ENCODE data around the gene PLCB4.
"Not testable (repeated sequence)": the region's sequence is repeated elsewhere in the genome, so short reads cannot be mapped to it uniquely, and the experiment has no call there.

PLCB4 gene

DNA sequence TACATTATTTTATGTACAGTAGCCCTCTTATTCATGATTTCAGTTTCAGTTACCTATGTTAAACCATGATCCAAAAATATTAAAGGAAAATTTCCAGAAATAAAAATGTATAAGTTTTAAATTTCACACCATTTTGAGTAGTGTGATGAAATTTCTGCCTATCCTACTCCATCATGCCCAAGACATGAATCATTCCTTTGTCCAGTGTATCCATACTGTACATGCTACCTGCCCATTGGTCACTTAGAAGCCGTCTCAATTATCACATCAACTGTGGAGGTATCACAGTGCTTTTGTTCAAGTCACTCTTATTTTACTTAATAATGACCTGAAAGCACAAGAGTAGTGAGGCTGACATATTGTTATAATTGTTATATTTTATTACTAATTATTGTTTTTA lies 32.3 kb upstream of the PLCB4 start:
- Mint-ChIP-seq H3K36me3 (ENCODE audit: insufficient read depth) (no peaks in the 10 kb centered on the region), H3K9me3 (peaks cover 17% of the 10 kb centered on the region), H3K27me3 (no peaks in the 10 kb centered on the region), H3K27ac (ENCODE audit: low read depth) (no peak overlapping the region), H3K4me3 (no peak overlapping the region), H3K4me1 (no peaks in the 10 kb centered on the region)
- ATAC-seq (replicated peaks; ENCODE audit: extremely low read depth, poor library complexity, severe bottlenecking) (no peak), DNase-seq (ENCODE audit: low spot score in 2 of 2) (no peak)

DNA sequence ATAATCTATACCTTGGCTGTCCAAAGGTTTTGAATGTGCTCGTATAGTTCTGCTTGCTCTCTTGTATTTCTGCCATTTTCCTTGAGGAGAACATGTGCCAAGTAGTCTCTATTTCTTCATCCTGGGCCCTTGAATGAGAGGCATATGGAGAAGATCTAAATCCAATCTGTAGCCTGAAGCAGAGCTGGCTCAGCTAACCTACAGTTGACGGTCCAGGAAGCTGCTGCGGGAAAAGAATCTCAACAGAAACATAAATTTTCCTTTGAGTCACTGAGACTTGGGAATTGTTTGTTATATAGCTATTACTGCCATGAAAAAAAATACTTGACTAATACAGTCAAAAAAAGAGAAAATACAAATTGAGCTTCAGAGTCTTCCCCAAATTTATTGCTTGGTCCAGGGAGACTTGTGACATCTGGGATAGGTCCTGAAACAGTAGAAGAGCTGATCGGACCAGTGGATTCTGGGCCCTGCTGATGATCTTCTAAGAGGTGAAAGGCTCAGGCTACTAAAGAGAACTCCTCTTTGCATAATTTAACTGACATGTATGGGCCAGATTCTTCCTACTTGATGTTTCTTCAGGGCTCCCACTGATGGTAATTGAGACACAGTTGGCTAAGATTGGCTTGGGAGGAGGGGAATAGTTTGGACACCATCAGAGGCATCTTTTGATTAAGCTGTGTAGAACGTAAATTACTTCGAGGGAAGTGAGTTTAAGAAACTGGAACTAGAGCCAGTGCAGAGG lies 29.9 kb upstream of the PLCB4 start:
- no peaks in the 10 kb centered on the region for H3K36me3 Mint-ChIP-seq (ENCODE audit: insufficient read depth)
- no peak overlapping the region for H3K27ac Mint-ChIP-seq (ENCODE audit: low read depth)
- peaks cover 11% of the 10 kb centered on the region for H3K9me3 Mint-ChIP-seq
- ATAC-seq (replicated peaks; ENCODE audit: extremely low read depth, poor library complexity, severe bottlenecking) (no peak), DNase-seq (ENCODE audit: low spot score in 2 of 2) (no peak)
- no peaks in the 10 kb centered on the region for H3K27me3 Mint-ChIP-seq
- no peak overlapping the region for H3K4me3 Mint-ChIP-seq
- H3K4me1 Mint-ChIP-seq = no peaks in the 10 kb centered on the region

DNA sequence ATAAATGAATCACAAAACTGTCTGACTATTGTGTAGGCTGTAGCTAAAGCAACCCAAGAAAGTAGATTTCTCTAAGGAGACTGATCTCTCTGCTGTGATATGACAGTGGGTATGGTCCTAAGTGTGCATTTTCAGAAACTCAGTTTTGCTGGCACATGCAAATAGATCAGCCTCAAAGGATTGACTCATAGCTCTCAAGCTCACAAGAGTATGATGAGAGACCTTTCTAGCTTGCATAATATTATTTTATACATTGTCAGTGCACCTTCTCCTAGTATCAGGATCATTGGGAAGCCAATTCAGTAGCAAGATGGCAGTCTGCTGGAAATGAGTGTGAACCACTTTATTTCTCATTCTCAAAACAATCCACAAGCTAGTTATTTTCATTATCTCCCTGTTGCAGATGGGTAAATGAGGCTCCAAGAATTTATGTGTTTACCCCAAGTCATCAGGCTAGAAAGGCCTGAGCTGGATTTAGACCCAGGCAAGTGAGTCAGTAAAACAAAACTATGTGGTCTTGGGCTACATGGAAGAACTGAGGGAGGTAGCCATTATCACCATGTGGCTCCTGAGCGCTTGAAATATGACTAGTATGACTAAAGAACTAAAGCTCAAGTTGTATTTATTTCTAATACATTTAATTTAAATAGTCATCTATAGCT lies 27.9 kb upstream of the PLCB4 start:
- H3K4me1 Mint-ChIP-seq = no peaks in the 10 kb centered on the region
- H3K27ac Mint-ChIP-seq (ENCODE audit: low read depth) = no peak overlapping the region
- ATAC-seq (replicated peaks; ENCODE audit: extremely low read depth, poor library complexity, severe bottlenecking) = no peak
- no peak overlapping the region for H3K4me3 Mint-ChIP-seq
- DNase-seq (ENCODE audit: low spot score in 2 of 2) = no peak
- H3K9me3 Mint-ChIP-seq = peaks cover 11% of the 10 kb centered on the region
- no peaks in the 10 kb centered on the region for H3K27me3 Mint-ChIP-seq
- no peaks in the 10 kb centered on the region for H3K36me3 Mint-ChIP-seq (ENCODE audit: insufficient read depth)

DNA sequence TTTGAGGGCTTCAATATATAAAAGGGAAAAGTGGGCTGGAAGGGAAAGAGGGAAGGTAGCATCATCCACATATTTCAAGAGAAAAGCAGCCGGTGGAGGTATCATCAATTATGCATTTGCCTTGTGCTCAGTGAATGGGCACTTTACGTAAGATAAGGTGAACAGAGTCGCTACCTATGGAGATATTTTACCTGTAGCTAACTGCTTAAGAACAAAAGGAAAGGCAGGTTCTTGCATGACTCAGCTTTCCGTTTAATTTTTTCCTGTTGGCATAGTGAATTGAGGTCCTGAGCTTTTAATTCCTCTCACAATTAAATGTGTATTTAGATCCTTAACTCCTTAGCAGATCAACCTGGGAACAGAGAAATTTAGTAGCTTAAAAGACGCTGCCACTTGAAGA lies 25.5 kb upstream of the PLCB4 start:
- ATAC-seq (replicated peaks; ENCODE audit: extremely low read depth, poor library complexity, severe bottlenecking) = no peak
- no peak overlapping the region for H3K27ac Mint-ChIP-seq (ENCODE audit: low read depth)
- DNase-seq (ENCODE audit: low spot score in 2 of 2) = no peak
- H3K9me3 Mint-ChIP-seq = peaks cover 11% of the 10 kb centered on the region
- H3K27me3 Mint-ChIP-seq = no peaks in the 10 kb centered on the region
- H3K36me3 Mint-ChIP-seq (ENCODE audit: insufficient read depth) = peaks cover 2% of the 10 kb centered on the region
- no peak overlapping the region for H3K4me3 Mint-ChIP-seq
- H3K4me1 Mint-ChIP-seq = no peaks in the 10 kb centered on the region

DNA sequence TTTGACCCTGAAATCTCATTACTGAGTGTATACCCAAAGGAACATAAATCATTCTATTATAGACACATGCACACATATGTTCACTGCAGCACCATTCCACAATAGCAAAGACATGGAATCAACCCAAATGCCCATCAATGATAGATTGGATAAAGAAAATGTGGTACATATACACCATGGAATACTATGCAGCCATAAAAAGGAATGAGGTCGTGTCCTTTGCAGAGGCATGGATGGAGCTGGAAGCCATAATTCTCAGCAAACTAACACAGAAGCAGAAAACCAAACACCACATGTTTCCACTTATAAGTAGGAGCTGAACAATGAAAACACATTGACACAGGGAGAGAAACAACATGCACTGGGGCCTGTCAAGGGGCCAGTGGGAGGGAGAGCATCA lies 21.0 kb upstream of the PLCB4 start:
- not testable (repeated sequence) for H3K27me3 Mint-ChIP-seq; DNase-seq (ENCODE audit: low spot score in 2 of 2); H3K4me1 Mint-ChIP-seq; H3K4me3 Mint-ChIP-seq; H3K27ac Mint-ChIP-seq (ENCODE audit: low read depth); H3K36me3 Mint-ChIP-seq (ENCODE audit: insufficient read depth); ATAC-seq (replicated peaks; ENCODE audit: extremely low read depth, poor library complexity, severe bottlenecking)
- peaks cover 11% of the 10 kb centered on the region for H3K9me3 Mint-ChIP-seq

DNA sequence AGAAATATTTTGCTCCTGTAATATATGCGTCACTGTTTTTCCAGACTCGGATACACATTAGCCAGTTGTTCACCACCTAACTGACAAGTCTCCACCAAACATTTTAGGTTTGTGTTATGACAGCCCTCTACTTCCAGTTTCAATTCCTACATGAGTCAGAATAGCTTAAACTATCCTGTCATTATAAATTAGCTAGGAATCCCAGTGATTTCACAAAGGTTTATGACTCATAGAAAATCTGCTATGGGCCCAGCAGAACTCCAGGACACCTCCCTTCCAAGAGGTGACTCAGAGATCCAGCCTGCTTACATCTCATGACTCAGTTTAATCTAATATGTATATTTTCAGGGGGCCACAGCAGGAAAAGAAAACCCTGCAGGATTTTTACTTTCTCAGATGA lies 17.4 kb upstream of the PLCB4 start:
- no peaks in the 10 kb centered on the region for H3K36me3 Mint-ChIP-seq (ENCODE audit: insufficient read depth)
- H3K4me1 Mint-ChIP-seq = no peaks in the 10 kb centered on the region
- DNase-seq (ENCODE audit: low spot score in 2 of 2) (no peak), ATAC-seq (replicated peaks; ENCODE audit: extremely low read depth, poor library complexity, severe bottlenecking) (no peak)
- H3K4me3 Mint-ChIP-seq = no peak overlapping the region
- peaks cover 11% of the 10 kb centered on the region for H3K9me3 Mint-ChIP-seq
- no peaks in the 10 kb centered on the region for H3K27me3 Mint-ChIP-seq
- no peak overlapping the region for H3K27ac Mint-ChIP-seq (ENCODE audit: low read depth)

DNA sequence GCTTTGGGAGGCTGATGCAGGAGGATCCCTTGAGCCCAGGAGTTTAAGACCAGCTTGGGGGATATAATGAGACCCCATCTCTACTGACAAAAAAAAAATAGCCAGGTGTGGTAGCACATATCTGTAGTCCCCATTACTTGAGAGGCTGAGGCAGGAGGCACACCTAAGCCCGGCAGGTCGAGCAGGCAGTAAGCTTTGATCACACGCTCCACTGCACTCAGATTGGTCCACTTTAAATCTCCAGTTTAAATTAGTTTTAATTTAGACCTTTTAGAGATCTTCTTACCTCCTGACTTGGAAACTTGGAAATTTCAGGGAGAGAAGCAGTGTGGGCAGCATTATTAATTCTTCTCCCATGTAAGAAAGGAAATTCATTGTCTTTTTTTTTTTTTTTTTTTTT lies 16.8 kb upstream of the PLCB4 start:
- H3K27ac Mint-ChIP-seq (ENCODE audit: low read depth) = no peak overlapping the region
- H3K4me3 Mint-ChIP-seq = no peak overlapping the region
- no peaks in the 10 kb centered on the region for H3K36me3 Mint-ChIP-seq (ENCODE audit: insufficient read depth)
- peaks cover 16% of the 10 kb centered on the region for H3K9me3 Mint-ChIP-seq
- DNase-seq (ENCODE audit: low spot score in 2 of 2) = no peak
- ATAC-seq (replicated peaks; ENCODE audit: extremely low read depth, poor library complexity, severe bottlenecking) = no peak
- no peaks in the 10 kb centered on the region for H3K27me3 Mint-ChIP-seq
- no peaks in the 10 kb centered on the region for H3K4me1 Mint-ChIP-seq

DNA sequence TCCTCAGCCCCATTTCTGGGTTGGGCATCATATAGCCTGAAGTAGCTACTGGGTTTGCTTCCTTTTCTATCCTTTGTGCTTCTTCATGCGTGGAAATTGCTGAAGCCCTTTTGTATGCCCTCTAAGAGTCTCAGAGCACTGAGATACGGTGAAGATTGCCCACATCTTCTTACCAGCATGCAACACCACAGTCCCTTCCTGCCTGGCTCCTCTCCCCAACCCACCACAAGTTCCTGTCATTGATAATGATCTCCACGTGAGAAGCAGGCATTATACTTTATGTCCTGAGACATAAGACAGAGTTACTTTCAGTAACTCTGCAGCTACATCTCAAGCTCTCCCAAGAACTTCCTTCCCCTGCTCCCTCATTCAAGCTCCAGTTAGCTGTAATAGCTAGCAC lies 15.8 kb upstream of the PLCB4 start:
- H3K36me3 Mint-ChIP-seq (ENCODE audit: insufficient read depth) = no peaks in the 10 kb centered on the region
- no peaks in the 10 kb centered on the region for H3K27me3 Mint-ChIP-seq
- DNase-seq (ENCODE audit: low spot score in 2 of 2) (no peak), ATAC-seq (replicated peaks; ENCODE audit: extremely low read depth, poor library complexity, severe bottlenecking) (no peak)
- H3K9me3 Mint-ChIP-seq = peaks cover 13% of the 10 kb centered on the region
- no peak overlapping the region for H3K4me3 Mint-ChIP-seq
- H3K4me1 Mint-ChIP-seq = no peaks in the 10 kb centered on the region
- H3K27ac Mint-ChIP-seq (ENCODE audit: low read depth) = no peak overlapping the region

DNA sequence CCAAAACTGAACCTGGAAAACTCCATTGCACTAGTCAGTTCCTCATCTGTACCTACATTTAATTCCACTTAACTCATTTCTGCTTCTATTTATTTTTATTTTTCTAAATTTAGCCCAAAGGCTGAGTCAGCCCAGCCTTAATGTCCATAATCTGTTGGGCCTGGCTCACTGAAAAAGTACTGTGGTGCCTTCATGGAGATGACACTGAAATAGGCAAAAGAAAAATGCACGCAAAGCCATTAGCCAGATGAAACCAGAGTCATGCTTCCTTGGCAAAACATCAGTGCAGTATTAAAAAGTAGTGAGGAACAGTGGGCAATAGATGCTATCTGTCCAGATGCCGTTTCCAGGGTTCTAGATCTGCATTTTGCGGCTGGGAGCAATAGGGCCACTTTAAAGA lies 14.7 kb upstream of the PLCB4 start:
- Mint-ChIP-seq H3K4me1 (no peaks in the 10 kb centered on the region), H3K27me3 (no peaks in the 10 kb centered on the region), H3K36me3 (ENCODE audit: insufficient read depth) (no peaks in the 10 kb centered on the region), H3K9me3 (peaks cover 6% of the 10 kb centered on the region), H3K4me3 (no peak overlapping the region), H3K27ac (ENCODE audit: low read depth) (no peak overlapping the region)
- DNase-seq (ENCODE audit: low spot score in 2 of 2) = no peak
- no peak for ATAC-seq (replicated peaks; ENCODE audit: extremely low read depth, poor library complexity, severe bottlenecking)

DNA sequence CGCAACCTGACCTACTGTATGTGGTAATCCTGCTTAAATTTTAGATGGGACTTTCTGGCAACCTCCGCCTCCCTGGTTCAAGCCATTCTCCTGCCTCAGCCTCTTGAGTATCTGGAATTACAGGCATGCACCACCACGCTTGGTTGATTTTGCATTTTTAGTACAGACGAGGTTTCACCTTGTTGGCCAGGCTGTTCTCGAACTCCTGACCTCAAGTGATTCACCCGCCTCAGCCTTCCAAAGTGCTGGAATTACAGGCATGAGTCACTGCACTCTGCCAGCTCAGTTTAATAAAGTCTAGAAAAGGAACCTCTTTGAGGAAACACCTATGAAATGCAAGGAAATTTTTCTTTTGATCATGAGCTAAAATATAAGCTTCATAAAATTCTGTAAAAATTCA lies 9.0 kb upstream of the PLCB4 start:
- Mint-ChIP-seq H3K27me3 (no peaks in the 10 kb centered on the region), H3K36me3 (ENCODE audit: insufficient read depth) (no peaks in the 10 kb centered on the region), H3K4me1 (no peaks in the 10 kb centered on the region), H3K9me3 (peaks cover 18% of the 10 kb centered on the region), H3K4me3 (no peak overlapping the region), H3K27ac (ENCODE audit: low read depth) (no peak overlapping the region)
- DNase-seq (ENCODE audit: low spot score in 2 of 2) (no peak), ATAC-seq (replicated peaks; ENCODE audit: extremely low read depth, poor library complexity, severe bottlenecking) (no peak)

DNA sequence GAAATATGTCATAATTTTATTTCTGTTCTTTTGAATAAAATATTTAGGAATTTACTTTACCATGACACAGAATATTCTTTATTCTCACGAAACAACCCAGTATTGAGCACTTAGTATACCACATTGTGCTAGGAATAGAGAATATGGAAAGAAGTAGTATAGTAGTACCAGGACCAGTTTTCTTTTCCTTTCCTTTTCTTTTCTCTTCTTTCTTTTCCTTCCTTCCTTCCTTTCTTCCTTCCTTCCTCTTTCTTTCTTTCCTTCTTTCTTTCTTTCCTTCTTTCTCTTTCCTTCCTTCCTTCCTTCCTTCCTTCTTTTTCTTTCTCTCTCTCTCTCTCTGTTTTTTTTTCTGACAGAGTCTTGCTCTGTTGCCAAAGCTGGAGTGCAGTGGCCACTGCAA lies 7.5 kb upstream of the PLCB4 start:
- H3K4me3 Mint-ChIP-seq = no peak overlapping the region
- H3K9me3 Mint-ChIP-seq = peaks cover 18% of the 10 kb centered on the region

DNA sequence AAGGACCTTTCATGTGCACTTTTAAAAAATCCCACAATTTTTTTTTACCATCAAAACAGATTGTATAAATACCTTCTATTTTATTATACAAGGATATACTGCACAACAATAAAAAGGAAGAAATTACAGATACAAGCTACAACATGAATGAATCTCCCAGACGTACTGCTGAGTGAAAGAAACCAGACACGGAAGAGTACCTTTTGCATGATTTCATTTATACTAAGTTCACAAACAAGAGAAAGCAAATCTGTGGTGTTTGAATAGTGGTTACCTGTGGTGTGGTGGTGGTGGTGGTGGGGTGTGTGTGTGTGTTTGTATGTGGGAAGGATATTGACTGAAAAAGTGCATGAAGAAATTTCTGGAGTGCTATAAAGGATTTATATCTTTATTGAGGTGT lies 6.8 kb upstream of the PLCB4 start:
- Mint-ChIP-seq H3K36me3 (ENCODE audit: insufficient read depth) (no peaks in the 10 kb centered on the region), H3K27ac (ENCODE audit: low read depth) (no peak overlapping the region), H3K4me3 (no peak overlapping the region), H3K4me1 (no peaks in the 10 kb centered on the region), H3K9me3 (peaks cover 13% of the 10 kb centered on the region), H3K27me3 (no peaks in the 10 kb centered on the region)
- ATAC-seq (replicated peaks; ENCODE audit: extremely low read depth, poor library complexity, severe bottlenecking) (no peak), DNase-seq (ENCODE audit: low spot score in 2 of 2) (no peak)

More for the DNA sequence above, 7.5 kb upstream of the PLCB4 start:
- H3K27ac Mint-ChIP-seq (ENCODE audit: low read depth) = no peak overlapping the region
- no peaks in the 10 kb centered on the region for H3K27me3 Mint-ChIP-seq
- no peak for ATAC-seq (replicated peaks; ENCODE audit: extremely low read depth, poor library complexity, severe bottlenecking)
- H3K36me3 Mint-ChIP-seq (ENCODE audit: insufficient read depth) = no peaks in the 10 kb centered on the region
- H3K4me1 Mint-ChIP-seq = no peaks in the 10 kb centered on the region
- DNase-seq (ENCODE audit: low spot score in 2 of 2) = no peak

DNA sequence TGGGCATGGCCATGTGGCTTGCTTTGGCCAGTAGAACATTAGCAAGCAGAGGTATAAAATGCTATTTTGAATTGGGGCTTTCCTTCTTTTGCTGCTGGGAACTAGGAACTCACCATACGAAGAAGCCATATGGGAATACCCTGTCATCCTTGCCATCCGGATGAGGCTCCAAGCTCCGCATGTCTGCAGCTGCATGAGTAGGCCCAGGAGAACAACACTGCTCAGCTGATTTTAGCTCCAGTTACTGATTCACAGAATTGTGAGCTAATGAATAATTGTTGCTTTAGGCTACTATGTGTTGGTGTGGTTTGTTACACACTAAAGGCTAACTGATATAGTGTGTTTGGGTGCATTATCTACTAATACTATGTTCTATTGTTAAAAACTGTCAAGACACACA lies 2.7 kb upstream of the PLCB4 start:
- Mint-ChIP-seq H3K4me1 (no peaks in the 10 kb centered on the region), H3K36me3 (ENCODE audit: insufficient read depth) (no peaks in the 10 kb centered on the region), H3K27me3 (peaks cover 17% of the 10 kb centered on the region), H3K27ac (ENCODE audit: low read depth) (no peak overlapping the region), H3K9me3 (peaks cover 18% of the 10 kb centered on the region), H3K4me3 (no peak overlapping the region)
- DNase-seq (ENCODE audit: low spot score in 2 of 2) (no peak), ATAC-seq (replicated peaks; ENCODE audit: extremely low read depth, poor library complexity, severe bottlenecking) (no peak)
